Measurements from ENCODE around the gene PTBP1. TPM values are rescaled to one million over a fixed set of nuclear protein-coding genes. Genes with fewer than 3 reads are reported as not detected.

Gene PTBP1
- total and polyA plus RNA-seq, 9 of the 15 experiments (the other 6 are each of a cell fraction or from before 2014, with no cell fraction given) = 14.0 to 759 (median 234) TPM

GRCh38 chr19:797528-798414, 519 bp downstream of the PTBP1 start (continued):
- TF ChIP-seq CHD1 (IDR thresholded peaks at IDR 0.05; ENCODE audit: low read length) = no peak
- TF ChIP-seq ZBTB1 (CRISPR knock-in tag; IDR thresholded peaks at IDR 0.05; ENCODE audit: borderline replicate concordance, low read depth) = no peak
- no peak for TF ChIP-seq TAF9B (IDR thresholded peaks at IDR 0.05; ENCODE audit: partially characterized antibody)
- TF ChIP-seq KDM5B (IDR thresholded peaks at IDR 0.05; ENCODE audit: insufficient replicate concordance, low read depth, low read length) = no peak
- TF ChIP-seq PHTF2 (CRISPR knock-in tag; IDR thresholded peaks at IDR 0.05) = no peak
- no peak for TF ChIP-seq U2AF2 (optimal IDR thresholded peaks at IDR 0.05; ENCODE audit: low read depth, low read length)
- TF ChIP-seq KLF13 (tag; IDR thresholded peaks at IDR 0.05; ENCODE audit: borderline replicate concordance, low read depth) = no peak
- no peak for TF ChIP-seq ZNF140 (CRISPR knock-in tag; IDR thresholded peaks at IDR 0.05)
- no peak for TF ChIP-seq ZNF165 (CRISPR knock-in tag; IDR thresholded peaks at IDR 0.05; ENCODE audit: borderline replicate concordance)
- no peak for TF ChIP-seq OTX1 (CRISPR knock-in tag; IDR thresholded peaks at IDR 0.05)
- TF ChIP-seq ZNF436 (CRISPR knock-in tag; IDR thresholded peaks at IDR 0.05) = no peak
- TF ChIP-seq IRF9 (tag; IDR thresholded peaks at IDR 0.05) = no peak
- no peak; a peak in 1 of 4 replicates for TF ChIP-seq MLLT1 (IDR thresholded peaks at IDR 0.05)
- peak; percentile 94 for TF ChIP-seq ZBTB7A (IDR thresholded peaks at IDR 0.05; ENCODE audit: borderline replicate concordance, control insufficient read depth, low read depth, low read length)
- TF ChIP-seq HNRNPK (IDR thresholded peaks at IDR 0.05; ENCODE audit: low read depth, low read length, poor library complexity, severe bottlenecking) = peak; percentile 61
- TF ChIP-seq ZNF23 (CRISPR knock-in tag; IDR thresholded peaks at IDR 0.05) = no peak
- TF ChIP-seq THAP12 (CRISPR knock-in tag; IDR thresholded peaks at IDR 0.05) = peak; percentile 57; the same call in 1 of the 2 replicates
- TF ChIP-seq NBN (IDR thresholded peaks at IDR 0.05; ENCODE audit: low read depth) = no peak
- no peak for TF ChIP-seq DEAF1 (CRISPR knock-in tag; IDR thresholded peaks at IDR 0.05)
- no peak for TF ChIP-seq ZNF24 (IDR thresholded peaks at IDR 0.05)

All from K562 (cell line).